GM18502 (cell line): Measurements from ENCODE around the gene B4GALT7.
"Not testable (repeated sequence)": the region's sequence is repeated elsewhere in the genome, so short reads cannot be mapped to it uniquely, and the experiment has no call there.

Experiments used
- ATAC-seq: cut with Tn5 transposase; IDR thresholded peaks from one replicate; pipeline ENCODE4 v1.9.1; 2021; ENCODE audit warnings: mild to moderate bottlenecking; ENCODE audit not compliant: unreplicated experiment, poor library complexity

The B4GALT7 gene

GRCh38 chr5:177599731-177600507 lies at the start of gene B4GALT7:
B4GALT7 (plus strand) TSS chr5:177600132; CDS start chr5:177600211, 79 bp downstream.
- peak; percentile 90 for ATAC-seq

- ATAC-seq: no peak
These were observed 47.0 kb upstream of the B4GALT7 start for GRCh38 chr5:177552839-177553455.

- ATAC-seq: peak; percentile 47
These were observed 46.1 kb upstream of the B4GALT7 start for GRCh38 chr5:177553671-177554429.

GRCh38 chr5:177554474-177555111 lies 45.3 kb upstream of the B4GALT7 start, which contains the start of gene FAM193B:
FAM193B (minus strand) TSS chr5:177554563; CDS start chr5:177554458, 105 bp downstream.
- peak; percentile 89 for ATAC-seq

- ATAC-seq: no peak
These were observed 44.7 kb upstream of the B4GALT7 start for GRCh38 chr5:177555228-177555627.

GRCh38 chr5:177555665-177556064 lies 44.3 kb upstream of the B4GALT7 start:
- no peak for ATAC-seq

- ATAC-seq: no peak
These were observed 42.8 kb upstream of the B4GALT7 start for GRCh38 chr5:177557041-177557647.

- no peak for ATAC-seq
These were observed 42.1 kb upstream of the B4GALT7 start for GRCh38 chr5:177557796-177558195.

GRCh38 chr5:177559446-177559941 lies 40.4 kb upstream of the B4GALT7 start:
- ATAC-seq: not testable (repeated sequence)

- ATAC-seq: no peak
These were observed 34.9 kb upstream of the B4GALT7 start for GRCh38 chr5:177565046-177565445.

- no peak for ATAC-seq
These were observed 31.6 kb upstream of the B4GALT7 start for GRCh38 chr5:177568326-177568725.

GRCh38 chr5:177569894-177570293 lies 30.0 kb upstream of the B4GALT7 start:
- ATAC-seq: no peak

GRCh38 chr5:177575488-177575887 lies 24.4 kb upstream of the B4GALT7 start:
- ATAC-seq: no peak

GRCh38 chr5:177576169-177576568 lies 23.8 kb upstream of the B4GALT7 start:
- no peak for ATAC-seq

- no peak for ATAC-seq
These were observed 21.6 kb upstream of the B4GALT7 start for GRCh38 chr5:177578316-177578715.

- ATAC-seq: no peak
These were observed 11.5 kb upstream of the B4GALT7 start for GRCh38 chr5:177588413-177588909.

GRCh38 chr5:177590406-177590805 lies 9.5 kb upstream of the B4GALT7 start:
- no peak for ATAC-seq

GRCh38 chr5:177591690-177592009 lies 8.3 kb upstream of the B4GALT7 start:
- no peak for ATAC-seq

- ATAC-seq: peak; percentile 94
These were observed 7.7 kb upstream of the B4GALT7 start, which contains the start of gene TMED9 for GRCh38 chr5:177592010-177592834. TMED9 (plus strand) TSS chr5:177592203; CDS start chr5:177592215, 12 bp downstream.
